Mucosa of descending colon (tissue), 3 donors: ENCODE measurements around the gene FER1L5. TPM values are rescaled to one million over a fixed set of nuclear protein-coding genes. Genes with fewer than 3 reads are reported as not detected.
A peak's percentile ranks its signal among the peaks of the same experiment; 100 is the strongest.
"Not testable (repeated sequence)": the region's sequence is repeated elsewhere in the genome, so short reads cannot be mapped to it uniquely, and the experiment has no call there.

Experiments used
- ATAC-seq: fragments of 200-7000 bp; cut with Tn5 transposase; one replicate; pipeline ENCODE4 v1.9.1; 2020; ENCODE audit warnings: mild to moderate bottlenecking, moderate library complexity
- DNase-seq, 3 donors: peaks; one replicate each; pipeline ENCODE4 v3.0.0-alpha.2; 2020
- H3K36me3 ChIP-seq: fragments of 200-600 bp; one replicate; pipeline ENCODE4 v1.8.0; 2021; ENCODE audit warnings: low read depth, mild to moderate bottlenecking
- H3K4me1 ChIP-seq: fragments of 200-600 bp; one replicate; pipeline ENCODE4 v1.8.0; 2021; ENCODE audit warnings: low read depth, mild to moderate bottlenecking
- H3K4me3 ChIP-seq: fragments of 200-600 bp; one replicate; pipeline ENCODE4 v1.8.0; 2021; ENCODE audit warnings: mild to moderate bottlenecking
- H3K9me3 ChIP-seq: fragments of 200-600 bp; one replicate; pipeline ENCODE4 v1.8.0; 2021; ENCODE audit warnings: mild to moderate bottlenecking
- CTCF ChIP-seq: fragments of 200-600 bp; IDR thresholded peaks from one replicate; pipeline ENCODE4 v1.8.0; 2022; ENCODE audit warnings: antibody characterized with exemption, mild to moderate bottlenecking
- intact Hi-C, 2 donors: fragments of 100-400 bp; cut with DNase I in 1 of 2; cut with micrococcal nuclease in 1 of 2; formaldehyde crosslinking; loops; one replicate each; pipeline versions ENCODE4 v1.11.0 to v1.11.1; 2022; cut with DNase I, micrococcal nuclease
- total RNA-seq, 3 donors: library from RNA; stranded (reverse); fragmentation: NEBNext Ultra II Directional in 2 of 3; extraction: Animal tissue kit (Norgen Biotek cat#: 25700) in 2 of 3; gene quantifications; one replicate each; pipeline versions ENCODE4 v1.2.1 to v1.2.4, GENCODE V29; 2021 to 2023
- donor health status: DM: no; HTN: no; CAD: no; lungs with moderate emphysema.
- donor health status: DM: no; HTN: no; CAD: no.
- donor health status: DM: no; HTN: yes; CAD: no.

FER1L5 gene
- total RNA-seq, 3 donors from 2014 or later: 0.09 TPM; not detected in 2

- DNase-seq: no peak
- ATAC-seq: no peak
- no peak for TF ChIP-seq CTCF
- no peaks in the 10 kb centered on the region for H3K9me3 ChIP-seq
- intact Hi-C loops: no loop called here
- H3K36me3 ChIP-seq: no peaks in the 10 kb centered on the region
- no peaks in the 10 kb centered on the region for H3K4me1 ChIP-seq
- no peak overlapping the region for H3K4me3 ChIP-seq
Observed at GRCh38 chr2:96663177-96663576, 20.6 kb downstream of the FER1L5 start.

GRCh38 chr2:96663829-96664228 is 21.3 kb downstream of the FER1L5 start:
- no peak for ATAC-seq
- TF ChIP-seq CTCF: no peak
- H3K9me3 ChIP-seq: no peaks in the 10 kb centered on the region
- H3K36me3 ChIP-seq: no peaks in the 10 kb centered on the region
- intact Hi-C loops: no loop called here
- no peaks in the 10 kb centered on the region for H3K4me1 ChIP-seq
- no peak overlapping the region for H3K4me3 ChIP-seq
- no peak for DNase-seq

GRCh38 chr2:96664366-96664925 is 21.9 kb downstream of the FER1L5 start:
- Histone ChIP-seq H3K9me3 (no peaks in the 10 kb centered on the region), H3K4me1 (no peaks in the 10 kb centered on the region), H3K4me3 (no peak overlapping the region), H3K36me3 (no peaks in the 10 kb centered on the region)
- no peak for DNase-seq
- intact Hi-C loops: no loop called here
- ATAC-seq: no peak
- no peak for TF ChIP-seq CTCF

- intact Hi-C loops: no loop called here
- TF ChIP-seq CTCF: no peak
- no peaks in the 10 kb centered on the region for H3K36me3 ChIP-seq
- ATAC-seq (peak; percentile 59), DNase-seq (no peak)
- no peak overlapping the region for H3K4me3 ChIP-seq
- H3K4me1 ChIP-seq: no peaks in the 10 kb centered on the region
- no peaks in the 10 kb centered on the region for H3K9me3 ChIP-seq
Observed at GRCh38 chr2:96665083-96665569, 22.6 kb downstream of the FER1L5 start.

- H3K36me3 ChIP-seq, DNase-seq: not testable (repeated sequence)
Observed at GRCh38 chr2:96665717-96666116, 23.2 kb downstream of the FER1L5 start.

GRCh38 chr2:96668771-96669170 is 26.2 kb downstream of the FER1L5 start:
- H3K36me3 ChIP-seq: no peaks in the 10 kb centered on the region
- no peak overlapping the region for H3K4me3 ChIP-seq
- no peaks in the 10 kb centered on the region for H3K4me1 ChIP-seq
- DNase-seq (no peak), ATAC-seq (no peak)
- intact Hi-C loops: no loop called here
- no peak for TF ChIP-seq CTCF
- no peaks in the 10 kb centered on the region for H3K9me3 ChIP-seq

More at GRCh38 chr2:96665717-96666116, 23.2 kb downstream of the FER1L5 start:
- ATAC-seq, H3K9me3 ChIP-seq, H3K4me3 ChIP-seq, H3K4me1 ChIP-seq, intact Hi-C loops: not testable (repeated sequence)
